IMR-90 (cell line): ENCODE data around the gene ADGRA1. TPM values are rescaled to one million over a fixed set of nuclear protein-coding genes. Genes with fewer than 3 reads are reported as not detected.

Experiments used
- ATAC-seq: fragments of 200-7000 bp; cut with Tn5 transposase; 2 replicates; pipeline ENCODE4 v1.9.1; 2020; ENCODE audit warnings: low read depth, mild to moderate bottlenecking, moderate library complexity
- BruUV-seq: library from RNA; stranded (reverse); fragments of 400-500 nt; replicated peaks from 2 replicates; lab custom pipeline; 2021; lab: Mats Ljungman, UMichigan
- CTCF ChIA-PET: fragments of 300-600 bp; formaldehyde crosslinking; extraction: SDS; loops from one replicate; lab custom pipeline; 2021; ENCODE audit warnings: antibody characterized with exemption; lab: Yijun Ruan, JAX
- POLR2A ChIA-PET: fragments of 300-600 bp; sonication (Branson Sonifier 250); formaldehyde crosslinking; loops from one replicate; lab custom pipeline; 2022; ENCODE audit warnings: antibody characterized with exemption; ENCODE audit not compliant: unreplicated experiment; lab: Charles Lee
- DNase-seq: peaks from one replicate; pipeline ENCODE4 v3.0.0; 2013
- H2AFZ ChIP-seq: replicated peaks from 2 replicates; pipeline ENCODE3; 2013; ENCODE audit warnings: low read length, mild to moderate bottlenecking; ENCODE audit not compliant: poor library complexity
- H2AK5ac ChIP-seq: 2 replicates; pipeline ENCODE4 v1.6.1; 2013; ENCODE audit warnings: low read depth, low read length, inconsistent platforms
- H2AK9ac ChIP-seq: replicated peaks from 2 replicates; pipeline ENCODE3; 2013; ENCODE audit warnings: mild to moderate bottlenecking, low read depth, low read length, moderate library complexity; ENCODE audit not compliant: poor library complexity
- H2BK120ac ChIP-seq: 2 replicates; pipeline ENCODE4 v1.6.1; 2013; ENCODE audit warnings: low read depth, low read length, inconsistent platforms
- H2BK15ac ChIP-seq: 3 replicates; pipeline ENCODE4 v1.6.1; 2013; ENCODE audit warnings: low read depth, low read length, inconsistent platforms
- H2BK20ac ChIP-seq: 2 replicates; pipeline ENCODE4 v1.6.1; 2013; ENCODE audit warnings: low read depth, mild to moderate bottlenecking, inconsistent platforms, low read length, moderate library complexity
- H2BK5ac ChIP-seq: 2 replicates; pipeline ENCODE4 v1.6.1; 2013; ENCODE audit warnings: mild to moderate bottlenecking, low read depth, low read length, inconsistent platforms; ENCODE audit not compliant: poor library complexity, severe bottlenecking
- H3K14ac ChIP-seq: replicated peaks from 2 replicates; pipeline ENCODE4 v1.6.1; 2013; ENCODE audit warnings: low read depth, low read length, inconsistent platforms
- H3K18ac ChIP-seq: 2 replicates; pipeline ENCODE4 v1.6.1; 2013; ENCODE audit warnings: low read depth, low read length, control low read depth
- H3K23ac ChIP-seq: 2 replicates; pipeline ENCODE4 v1.6.1; 2013; ENCODE audit warnings: low read depth, low read length, inconsistent platforms
- H3K27ac ChIP-seq: 2 replicates; pipeline ENCODE4 v1.5.1; 2013; ENCODE audit warnings: mild to moderate bottlenecking, control low read depth, low read length; ENCODE audit not compliant: insufficient read depth
- H3K27me3 ChIP-seq: 2 replicates; pipeline ENCODE4 v1.6.1; 2013; ENCODE audit warnings: low read length; ENCODE audit not compliant: control insufficient read depth, insufficient read depth
- H3K36me3 ChIP-seq: 2 replicates; pipeline ENCODE4 v1.6.1; 2013; ENCODE audit warnings: low read length, mixed read lengths; ENCODE audit not compliant: control insufficient read depth, insufficient read depth
- H3K4ac ChIP-seq: 2 replicates; pipeline ENCODE4 v1.6.1; 2013; ENCODE audit warnings: low read depth, low read length, inconsistent platforms
- H3K4me1 ChIP-seq: 2 replicates; pipeline ENCODE4 v1.6.1; 2013; ENCODE audit warnings: low read length, mixed read lengths; ENCODE audit not compliant: control insufficient read depth, insufficient read depth
- H3K4me2 ChIP-seq: 2 replicates; pipeline ENCODE4 v1.6.1; 2013; ENCODE audit warnings: low read depth, mild to moderate bottlenecking, control low read depth, low read length, moderate library complexity
- H3K4me3 ChIP-seq: 2 replicates; pipeline ENCODE4 v1.5.1; 2013; ENCODE audit warnings: low read depth, mild to moderate bottlenecking, control low read depth, low read length, moderate library complexity; ENCODE audit not compliant: insufficient read depth
- H3K56ac ChIP-seq: 2 replicates; pipeline ENCODE4 v1.6.1; 2013; ENCODE audit warnings: low read length, inconsistent platforms; ENCODE audit not compliant: insufficient read depth; ENCODE audit errors: extremely low read depth
- H3K79me1 ChIP-seq, 2 experiments: 2 replicates each; pipeline ENCODE4 v1.6.1; 2013; ENCODE audit warnings: low read length in 2 of 2, inconsistent platforms in 1 of 2, low read depth in 1 of 2
- H3K9ac ChIP-seq: 2 replicates; pipeline ENCODE4 v1.6.1; 2013; ENCODE audit warnings: low read depth, low read length, control low read depth
- H3K9me1 ChIP-seq: 2 replicates; pipeline ENCODE4 v1.6.1; 2013; ENCODE audit warnings: low read length, inconsistent platforms; ENCODE audit not compliant: insufficient read depth
- H3K9me3 ChIP-seq: 2 replicates; pipeline ENCODE4 v1.6.1; 2013; ENCODE audit warnings: low read length; ENCODE audit not compliant: control insufficient read depth, insufficient read depth
- H4K20me1 ChIP-seq: 2 replicates; pipeline ENCODE4 v1.6.1; 2013; ENCODE audit warnings: low read length, inconsistent platforms; ENCODE audit not compliant: insufficient read depth
- H4K5ac ChIP-seq: 2 replicates; pipeline ENCODE4 v1.6.1; 2013; ENCODE audit warnings: mild to moderate bottlenecking, low read depth, low read length, control low read depth
- H4K8ac ChIP-seq, 2 experiments: 2 replicates each; pipeline ENCODE4 v1.6.1; 2013; ENCODE audit warnings: low read depth in 2 of 2, low read length in 2 of 2, control low read depth in 1 of 2, inconsistent platforms in 1 of 2
- H4K91ac ChIP-seq: 2 replicates; pipeline ENCODE4 v1.6.1; 2013; ENCODE audit warnings: low read depth, low read length, inconsistent platforms; ENCODE audit not compliant: insufficient read depth
- FOS ChIP-seq: fragments of 150-350 bp; IDR thresholded peaks from 2 replicates; pipeline ENCODE4 v1.6.1; 2016; ENCODE audit warnings: low read depth, low read length
- SMC3 ChIP-seq: fragments of 150-350 bp; IDR thresholded peaks from 2 replicates; pipeline ENCODE4 v1.6.1; 2016; ENCODE audit warnings: low read depth, mild to moderate bottlenecking, antibody characterized with exemption, low read length, moderate library complexity
- WGBS, 2 experiments: methylation state at CpG; one replicate each; pipeline versions ENCODE4 v1.1.5 to v1.1.7; 2013; ENCODE audit warnings: missing lambda C conversion rate in 2 of 2; ENCODE audit not compliant: insufficient read length in 1 of 2; ENCODE audit errors: extremely low coverage in 2 of 2; 5-methylcytosine and 5-hydroxymethylcytosine counted together
- dilution Hi-C: fragments of 300-500 bp; cut with HindIII; formaldehyde crosslinking; loops from one replicate; pipeline ENCODE4 v1.14.3; 2018; ENCODE audit warnings: low sequenced_read_pairs; ENCODE audit not compliant: unreplicated experiment
- in situ Hi-C: fragments of 300-500 bp; cut with MboI; formaldehyde crosslinking; loops from 3 replicates; pipeline ENCODE4 v1.14.3; 2019; ENCODE audit warnings: low sequenced_read_pairs, inconsistent platforms, mixed read lengths
- intact Hi-C: fragments of 100-400 bp; cut with micrococcal nuclease; formaldehyde crosslinking; loops from 2 replicates; pipeline ENCODE4 v1.10.0; 2022
- polyA plus RNA-seq, 3 experiments: library from polyadenylated mRNA; depleted of rRNA; stranded (reverse); fragments of >200 nt; gene quantifications; 2 replicates each; pipeline ENCODE4 v1.2.3, GENCODE V29; 2012; ENCODE audit warnings: low replicate concordance in 1 of 3
- total RNA-seq: library from RNA; depleted of rRNA; stranded (reverse); fragments of >200 nt; gene quantifications from 2 replicates; pipeline ENCODE4 v1.2.3, GENCODE V29; 2012
- TF ChIP-seq, protein P1 (sequence below): conservative IDR thresholded peaks from 2 replicates; pipeline ENCODE4 v1.5.1; 2012; ENCODE audit warnings: mild to moderate bottlenecking, low read depth, low read length, improper control_type of control experiment

Gene ADGRA1
- total and polyA plus RNA-seq, 2 of the 4 experiments (the other 2 are of a cell fraction) = not detected

DNA sequence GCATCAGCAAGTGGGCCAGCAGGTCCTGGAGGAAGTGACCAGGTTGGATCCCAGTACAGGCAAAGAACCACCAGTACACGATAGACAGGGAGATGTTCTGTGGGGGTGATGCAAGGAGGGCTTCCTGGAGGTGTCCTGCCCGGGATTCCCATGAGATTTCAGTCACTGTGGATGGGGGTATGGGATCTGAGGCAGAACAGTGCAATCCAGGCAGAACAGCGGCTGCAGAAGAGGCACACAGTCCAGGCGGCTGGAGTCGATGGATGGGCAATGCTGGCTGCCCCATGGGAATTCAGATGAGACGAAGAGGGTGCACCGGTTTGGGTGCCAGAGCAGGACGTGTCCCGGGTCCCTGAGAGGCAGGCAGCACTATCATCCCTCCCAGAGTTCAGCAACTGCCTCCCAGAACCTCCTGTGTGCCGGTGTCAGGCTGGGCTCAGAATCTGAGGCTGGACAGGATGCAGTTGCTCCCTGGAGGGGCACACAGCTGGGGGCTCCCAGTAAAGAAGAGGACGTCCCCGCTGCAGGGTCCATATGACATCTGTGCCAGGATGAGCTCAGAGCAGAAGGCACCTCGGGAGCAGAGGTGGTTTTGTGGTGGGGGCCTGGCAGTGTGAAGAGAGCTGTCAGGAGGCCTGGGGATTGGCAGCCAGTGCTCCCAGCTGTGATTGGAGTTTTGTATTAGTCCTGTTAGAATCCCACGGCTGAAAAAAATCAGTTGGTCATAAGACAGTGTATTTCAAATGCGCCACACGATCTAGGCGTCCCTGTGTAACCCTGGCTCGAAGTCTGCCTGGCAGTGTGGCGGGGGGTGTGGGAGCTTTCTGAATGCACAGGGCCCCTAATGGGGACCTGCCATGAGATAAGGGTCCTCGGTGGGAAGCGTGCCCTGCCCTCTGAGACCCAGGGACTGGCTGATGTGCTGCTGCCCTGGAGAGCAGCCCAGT, 75.5 kb downstream of the ADGRA1 start:
- Histone ChIP-seq H3K4me3 (no peak overlapping the region), H3K27me3 (no peaks in the 10 kb centered on the region), H3K9me1 (no peaks in the 10 kb centered on the region; the same call in 1 of the 2 replicates), H2AK9ac (no peak overlapping the region), H3K14ac (no peak overlapping the region), H3K4me1 (peaks cover 9% of the 10 kb centered on the region; the same call in 1 of the 2 replicates), H2AFZ (peak overlapping the region; percentile 14), H3K56ac (no peak overlapping the region), H3K36me3 (peaks cover 4% of the 10 kb centered on the region), H3K4me2 (no peak overlapping the region), H4K91ac (no peak overlapping the region), H2BK120ac (no peak overlapping the region), H2BK5ac (no peak overlapping the region), H4K8ac (no peak overlapping the region), H3K79me1 (no peaks in the 10 kb centered on the region), H3K27ac (no peak overlapping the region), H4K5ac (no peak overlapping the region), H3K9me3 (no peaks in the 10 kb centered on the region), H3K18ac (no peak overlapping the region), H3K9ac (no peak overlapping the region), H2BK15ac (no peak overlapping the region), H3K4ac (no peak overlapping the region), H2AK5ac (no peak overlapping the region), H3K23ac (no peak overlapping the region), H4K20me1 (no peaks in the 10 kb centered on the region), H2BK20ac (no peak overlapping the region)
- no peak for TF ChIP-seq FOS
- no peak for TF ChIP-seq SMC3
- TF ChIP-seq, protein P1, sequence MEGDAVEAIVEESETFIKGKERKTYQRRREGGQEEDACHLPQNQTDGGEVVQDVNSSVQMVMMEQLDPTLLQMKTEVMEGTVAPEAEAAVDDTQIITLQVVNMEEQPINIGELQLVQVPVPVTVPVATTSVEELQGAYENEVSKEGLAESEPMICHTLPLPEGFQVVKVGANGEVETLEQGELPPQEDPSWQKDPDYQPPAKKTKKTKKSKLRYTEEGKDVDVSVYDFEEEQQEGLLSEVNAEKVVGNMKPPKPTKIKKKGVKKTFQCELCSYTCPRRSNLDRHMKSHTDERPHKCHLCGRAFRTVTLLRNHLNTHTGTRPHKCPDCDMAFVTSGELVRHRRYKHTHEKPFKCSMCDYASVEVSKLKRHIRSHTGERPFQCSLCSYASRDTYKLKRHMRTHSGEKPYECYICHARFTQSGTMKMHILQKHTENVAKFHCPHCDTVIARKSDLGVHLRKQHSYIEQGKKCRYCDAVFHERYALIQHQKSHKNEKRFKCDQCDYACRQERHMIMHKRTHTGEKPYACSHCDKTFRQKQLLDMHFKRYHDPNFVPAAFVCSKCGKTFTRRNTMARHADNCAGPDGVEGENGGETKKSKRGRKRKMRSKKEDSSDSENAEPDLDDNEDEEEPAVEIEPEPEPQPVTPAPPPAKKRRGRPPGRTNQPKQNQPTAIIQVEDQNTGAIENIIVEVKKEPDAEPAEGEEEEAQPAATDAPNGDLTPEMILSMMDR = no peak
- dilution Hi-C loops = no loop called here
- intact Hi-C loops = no loop called here
- no TSS peak for BruUV-seq
- ChIA-PET POLR2A (no interaction called here), CTCF (no interaction called here)
- DNase-seq (no peak), ATAC-seq (no peak)
- in situ Hi-C loops = no loop called here
- WGBS, 2 experiments = 95% methylated on average over 7 of the region's 21 CpGs; no CpG with 5 or more reads in 1 of the 2 experiments
